ENCODE results near the gene NACAD. TPM values are rescaled to one million over a fixed set of nuclear protein-coding genes. Genes with fewer than 3 reads are reported as not detected.

NACAD gene
- total RNA-seq, 1 donor from 2014 or later = 0.33 TPM

GRCh38 chr7:45070254-45070642, 18.5 kb downstream of the NACAD start:
- Mint-ChIP-seq H3K4me3 (no peak overlapping the region), H3K27ac (no peak overlapping the region), H3K9me3 (no peaks in the 10 kb centered on the region), H3K27me3 (no peaks in the 10 kb centered on the region), H3K4me1 (peaks cover 15% of the 10 kb centered on the region), H3K36me3 (ENCODE audit: low read depth) (peaks cover 89% of the 10 kb centered on the region)
- ATAC-seq (ENCODE audit: low read depth) (no peak), DNase-seq (no peak)
- ChIA-PET POLR2A (no interaction called here), CTCF (interaction anchor here (1.2 to 1.5 kb wide), 2 partner anchors 96 to 97 kb away, joined by 3 read pairs; no protein-coding TSS in a partner anchor)
- intact Hi-C loops (cut with micrococcal nuclease) = no loop called here
- TF ChIP-seq, protein P1, sequence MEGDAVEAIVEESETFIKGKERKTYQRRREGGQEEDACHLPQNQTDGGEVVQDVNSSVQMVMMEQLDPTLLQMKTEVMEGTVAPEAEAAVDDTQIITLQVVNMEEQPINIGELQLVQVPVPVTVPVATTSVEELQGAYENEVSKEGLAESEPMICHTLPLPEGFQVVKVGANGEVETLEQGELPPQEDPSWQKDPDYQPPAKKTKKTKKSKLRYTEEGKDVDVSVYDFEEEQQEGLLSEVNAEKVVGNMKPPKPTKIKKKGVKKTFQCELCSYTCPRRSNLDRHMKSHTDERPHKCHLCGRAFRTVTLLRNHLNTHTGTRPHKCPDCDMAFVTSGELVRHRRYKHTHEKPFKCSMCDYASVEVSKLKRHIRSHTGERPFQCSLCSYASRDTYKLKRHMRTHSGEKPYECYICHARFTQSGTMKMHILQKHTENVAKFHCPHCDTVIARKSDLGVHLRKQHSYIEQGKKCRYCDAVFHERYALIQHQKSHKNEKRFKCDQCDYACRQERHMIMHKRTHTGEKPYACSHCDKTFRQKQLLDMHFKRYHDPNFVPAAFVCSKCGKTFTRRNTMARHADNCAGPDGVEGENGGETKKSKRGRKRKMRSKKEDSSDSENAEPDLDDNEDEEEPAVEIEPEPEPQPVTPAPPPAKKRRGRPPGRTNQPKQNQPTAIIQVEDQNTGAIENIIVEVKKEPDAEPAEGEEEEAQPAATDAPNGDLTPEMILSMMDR (IDR thresholded peaks at IDR 0.05) = no peak

- no peak overlapping the region for H3K27ac Mint-ChIP-seq
- peaks cover 15% of the 10 kb centered on the region for H3K4me1 Mint-ChIP-seq
- intact Hi-C loops (cut with micrococcal nuclease) = no loop called here
- H3K36me3 Mint-ChIP-seq (ENCODE audit: low read depth) = peaks cover 89% of the 10 kb centered on the region
- H3K9me3 Mint-ChIP-seq = no peaks in the 10 kb centered on the region
- no peak for DNase-seq
- POLR2A ChIA-PET = no interaction called here
- CTCF ChIA-PET = interaction anchor here (1.5 kb wide), 1 partner anchor 96 kb away, joined by 3 read pairs; no protein-coding TSS in a partner anchor
- no peaks in the 10 kb centered on the region for H3K27me3 Mint-ChIP-seq
- ATAC-seq (ENCODE audit: low read depth) = no peak
- no peak overlapping the region for H3K4me3 Mint-ChIP-seq
- TF ChIP-seq, protein P1 (IDR thresholded peaks at IDR 0.05) = no peak
Observed at GRCh38 chr7:45069444-45070253, 19.1 kb downstream of the NACAD start.

DNA sequence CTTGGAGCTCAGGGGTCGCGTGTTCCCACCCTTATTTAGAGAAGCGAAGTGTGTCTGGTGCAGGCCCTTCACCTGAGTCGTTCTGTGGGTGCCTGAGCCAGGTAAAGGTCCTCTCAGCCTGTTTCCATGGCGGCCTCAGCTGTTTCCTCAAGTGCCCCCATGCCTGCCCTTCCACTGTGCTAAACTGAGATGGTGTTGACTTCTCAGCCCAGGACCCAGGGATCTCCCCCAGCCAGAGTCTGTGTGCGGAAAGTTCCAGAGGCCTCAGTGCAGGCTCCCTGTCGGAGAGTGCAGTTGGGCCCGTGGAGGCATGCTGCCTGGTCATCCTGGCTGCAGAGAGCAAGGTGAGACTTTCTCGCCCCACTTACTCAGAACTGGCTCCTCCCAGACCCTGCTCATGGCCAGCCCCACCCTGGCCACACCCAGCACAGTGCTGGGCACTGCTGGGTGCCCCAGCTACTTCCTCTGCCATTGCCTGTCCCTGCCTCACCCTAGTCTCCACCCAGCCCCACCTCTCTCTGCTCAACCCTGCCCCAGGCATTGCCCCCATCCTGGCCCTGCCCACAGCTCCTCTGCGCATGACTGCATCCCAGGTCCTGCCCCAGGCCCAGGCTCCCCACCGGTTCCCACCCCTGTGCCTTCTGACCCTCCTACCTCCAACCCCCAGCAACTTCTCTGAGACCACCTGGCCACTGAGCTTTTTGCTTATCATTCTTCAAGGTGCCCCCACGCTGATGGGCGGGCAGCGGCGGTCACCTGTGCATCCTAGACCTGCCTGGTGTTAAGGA, 20.3 kb downstream of the NACAD start:
- DNase-seq (no peak), ATAC-seq (ENCODE audit: low read depth) (no peak)
- TF ChIP-seq, protein P1 (IDR thresholded peaks at IDR 0.05) = no peak
- intact Hi-C loops (cut with micrococcal nuclease) = no loop called here
- Mint-ChIP-seq H3K4me3 (no peak overlapping the region), H3K9me3 (no peaks in the 10 kb centered on the region), H3K36me3 (ENCODE audit: low read depth) (peaks cover 89% of the 10 kb centered on the region), H3K4me1 (peaks cover 22% of the 10 kb centered on the region), H3K27ac (no peak overlapping the region), H3K27me3 (no peaks in the 10 kb centered on the region)
- CTCF ChIA-PET = no interaction called here
- POLR2A ChIA-PET = no interaction called here

GRCh38 chr7:45067582-45067981, 21.2 kb downstream of the NACAD start:
- CTCF ChIA-PET = no interaction called here
- DNase-seq = no peak
- no peaks in the 10 kb centered on the region for H3K27me3 Mint-ChIP-seq
- TF ChIP-seq, protein P1 (IDR thresholded peaks at IDR 0.05) = no peak
- no peak overlapping the region for H3K27ac Mint-ChIP-seq
- peaks cover 86% of the 10 kb centered on the region for H3K36me3 Mint-ChIP-seq (ENCODE audit: low read depth)
- intact Hi-C loops (cut with micrococcal nuclease) = no loop called here
- peaks cover 30% of the 10 kb centered on the region for H3K4me1 Mint-ChIP-seq
- no peak overlapping the region for H3K4me3 Mint-ChIP-seq
- no peaks in the 10 kb centered on the region for H3K9me3 Mint-ChIP-seq
- POLR2A ChIA-PET = no interaction called here
- no peak for ATAC-seq (ENCODE audit: low read depth)

GRCh38 chr7:45066409-45066808, 22.4 kb downstream of the NACAD start:
- Mint-ChIP-seq H3K27me3 (no peaks in the 10 kb centered on the region), H3K27ac (no peak overlapping the region), H3K36me3 (ENCODE audit: low read depth) (peaks cover 86% of the 10 kb centered on the region), H3K4me3 (no peak overlapping the region), H3K9me3 (no peaks in the 10 kb centered on the region), H3K4me1 (peaks cover 41% of the 10 kb centered on the region)
- TF ChIP-seq, protein P1 (IDR thresholded peaks at IDR 0.05) = no peak
- ChIA-PET CTCF (no interaction called here), POLR2A (no interaction called here)
- ATAC-seq (ENCODE audit: low read depth) (no peak), DNase-seq (no peak)
- intact Hi-C loops (cut with micrococcal nuclease) = no loop called here
